ENCODE results near the gene ZDHHC8. TPM values are rescaled to one million over a fixed set of nuclear protein-coding genes. Genes with fewer than 3 reads are reported as not detected.

The ZDHHC8 gene
- total RNA-seq, 4 donors from 2014 or later: 26.0 to 64.2 (median 34.9) TPM

DNA sequence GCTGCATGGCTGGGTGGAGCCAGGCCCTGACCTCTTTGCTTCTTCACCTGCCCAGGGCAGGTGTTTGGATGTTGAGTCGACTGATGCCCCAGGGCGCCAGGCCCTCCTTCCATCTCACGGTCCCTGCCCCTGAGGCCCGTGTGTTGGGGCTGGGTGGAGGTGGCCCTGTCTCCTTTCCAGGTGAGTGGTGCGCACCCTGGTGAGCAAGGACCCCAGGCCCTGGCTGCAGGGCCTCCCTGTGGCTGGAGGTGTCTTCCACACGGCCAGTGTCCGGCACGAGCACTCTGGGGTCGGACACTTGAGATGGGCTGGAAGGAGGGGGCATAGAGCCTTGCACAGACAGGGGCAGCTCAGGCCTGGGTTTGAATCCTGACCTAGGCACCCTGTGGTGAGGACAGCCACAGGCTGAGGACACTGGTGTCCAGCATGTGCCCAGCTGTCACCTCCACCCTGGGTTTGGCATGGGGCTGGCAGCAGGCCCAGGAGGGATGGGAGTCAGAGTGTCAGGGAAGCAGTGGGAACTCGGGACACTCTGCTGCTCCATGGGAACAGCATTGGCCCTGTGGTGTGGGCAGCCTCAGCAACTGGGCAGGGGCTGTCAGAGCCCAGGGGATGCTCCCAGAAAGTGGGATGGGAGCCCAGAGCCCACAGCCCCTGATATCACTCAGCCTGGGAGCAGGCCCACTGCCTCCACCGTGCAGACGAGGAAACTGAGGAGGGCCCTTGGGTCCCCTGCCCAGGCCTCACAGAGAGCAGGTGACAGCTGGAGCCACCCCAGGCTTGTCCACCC lies 56.4 kb downstream of the ZDHHC8 start:
- no peaks in the 10 kb centered on the region for H3K36me3 ChIP-seq
- no peak overlapping the region for H3K27ac ChIP-seq
- DNase-seq (ENCODE audit: low spot score in 2 of 2): no peak
- WGBS: 89% methylated on average over 6 of the region's 12 CpGs
- no peaks in the 10 kb centered on the region for H3K27me3 ChIP-seq
- no peaks in the 10 kb centered on the region for H3K9me3 ChIP-seq
- no peak overlapping the region for H3K4me3 ChIP-seq
- no peaks in the 10 kb centered on the region for H3K4me1 ChIP-seq
- TF ChIP-seq POLR2A (IDR thresholded peaks at IDR 0.05) (no peak), EP300 (IDR thresholded peaks at IDR 0.05) (no peak), POLR2AphosphoS5 (IDR thresholded peaks at IDR 0.05) (no peak)
- TF ChIP-seq, protein P1, sequence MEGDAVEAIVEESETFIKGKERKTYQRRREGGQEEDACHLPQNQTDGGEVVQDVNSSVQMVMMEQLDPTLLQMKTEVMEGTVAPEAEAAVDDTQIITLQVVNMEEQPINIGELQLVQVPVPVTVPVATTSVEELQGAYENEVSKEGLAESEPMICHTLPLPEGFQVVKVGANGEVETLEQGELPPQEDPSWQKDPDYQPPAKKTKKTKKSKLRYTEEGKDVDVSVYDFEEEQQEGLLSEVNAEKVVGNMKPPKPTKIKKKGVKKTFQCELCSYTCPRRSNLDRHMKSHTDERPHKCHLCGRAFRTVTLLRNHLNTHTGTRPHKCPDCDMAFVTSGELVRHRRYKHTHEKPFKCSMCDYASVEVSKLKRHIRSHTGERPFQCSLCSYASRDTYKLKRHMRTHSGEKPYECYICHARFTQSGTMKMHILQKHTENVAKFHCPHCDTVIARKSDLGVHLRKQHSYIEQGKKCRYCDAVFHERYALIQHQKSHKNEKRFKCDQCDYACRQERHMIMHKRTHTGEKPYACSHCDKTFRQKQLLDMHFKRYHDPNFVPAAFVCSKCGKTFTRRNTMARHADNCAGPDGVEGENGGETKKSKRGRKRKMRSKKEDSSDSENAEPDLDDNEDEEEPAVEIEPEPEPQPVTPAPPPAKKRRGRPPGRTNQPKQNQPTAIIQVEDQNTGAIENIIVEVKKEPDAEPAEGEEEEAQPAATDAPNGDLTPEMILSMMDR (IDR thresholded peaks at IDR 0.05): no peak

DNA sequence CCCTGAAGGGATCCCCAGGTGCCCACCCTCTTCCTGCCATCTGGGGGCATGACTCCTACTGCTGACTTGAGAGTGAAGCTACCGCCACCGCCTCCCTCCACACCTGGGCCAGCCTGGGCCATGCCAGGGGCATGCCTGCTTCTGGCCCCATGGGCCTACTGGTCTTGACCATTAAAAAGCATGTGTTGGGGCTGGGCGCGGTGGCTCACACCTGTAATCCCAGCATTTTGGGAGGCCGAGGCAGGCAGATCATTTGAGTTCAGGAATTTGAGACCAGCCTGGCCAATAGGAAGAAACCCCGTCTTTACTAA lies 56.9 kb downstream of the ZDHHC8 start:
- WGBS: no CpG with 5 or more reads among the region's 6 CpGs
- Histone ChIP-seq H3K4me3 (no peak overlapping the region), H3K4me1 (no peaks in the 10 kb centered on the region), H3K36me3 (no peaks in the 10 kb centered on the region), H3K27me3 (no peaks in the 10 kb centered on the region), H3K9me3 (no peaks in the 10 kb centered on the region), H3K27ac (no peak overlapping the region)
- TF ChIP-seq POLR2A (IDR thresholded peaks at IDR 0.05) (no peak), POLR2AphosphoS5 (IDR thresholded peaks at IDR 0.05) (no peak), EP300 (IDR thresholded peaks at IDR 0.05) (no peak)
- TF ChIP-seq, protein P1 (IDR thresholded peaks at IDR 0.05): no peak
- DNase-seq (ENCODE audit: low spot score in 2 of 2): no peak

DNA sequence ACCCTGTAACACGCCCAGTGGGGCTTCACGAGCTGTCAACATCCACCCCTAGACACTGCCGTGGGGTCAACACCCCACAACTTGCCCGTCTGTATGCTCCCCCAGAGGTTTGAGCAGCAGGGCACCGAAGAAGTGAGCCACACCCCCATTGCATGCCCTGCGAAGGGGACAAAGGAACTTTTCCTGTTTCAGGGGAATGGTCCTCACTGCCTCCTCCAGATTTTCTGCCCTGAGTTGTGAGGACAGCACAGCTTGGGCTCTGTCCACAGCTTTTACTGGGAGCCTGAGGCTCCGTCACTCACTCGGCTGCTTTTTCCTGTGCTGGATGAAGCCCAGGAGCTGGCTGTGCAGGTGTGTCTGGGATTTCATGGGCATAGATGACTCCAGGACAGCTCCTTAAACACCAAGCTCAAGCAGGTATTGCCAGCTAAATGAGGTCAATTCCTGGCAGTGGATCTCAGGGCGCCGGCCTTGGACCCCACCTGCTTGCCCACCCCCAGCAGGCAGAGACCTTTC lies 59.5 kb downstream of the ZDHHC8 start:
- Histone ChIP-seq H3K4me1 (no peaks in the 10 kb centered on the region), H3K27me3 (no peaks in the 10 kb centered on the region), H3K27ac (no peak overlapping the region), H3K4me3 (no peak overlapping the region), H3K9me3 (no peaks in the 10 kb centered on the region), H3K36me3 (no peaks in the 10 kb centered on the region)
- 74% methylated on average over 8 of the region's 10 CpGs for WGBS
- TF ChIP-seq POLR2AphosphoS5 (IDR thresholded peaks at IDR 0.05) (no peak), POLR2A (IDR thresholded peaks at IDR 0.05) (no peak), EP300 (IDR thresholded peaks at IDR 0.05) (no peak)
- TF ChIP-seq, protein P1 (IDR thresholded peaks at IDR 0.05): no peak
- DNase-seq (ENCODE audit: low spot score in 2 of 2): no peak

- H3K36me3 ChIP-seq: no peaks in the 10 kb centered on the region
- H3K27ac ChIP-seq: no peak overlapping the region
- H3K4me3 ChIP-seq: no peak overlapping the region
- H3K9me3 ChIP-seq: no peaks in the 10 kb centered on the region
- H3K4me1 ChIP-seq: no peaks in the 10 kb centered on the region
- DNase-seq (ENCODE audit: low spot score in 2 of 2): no peak
- H3K27me3 ChIP-seq: no peaks in the 10 kb centered on the region
- TF ChIP-seq EP300 (IDR thresholded peaks at IDR 0.05) (no peak), POLR2AphosphoS5 (IDR thresholded peaks at IDR 0.05) (no peak), POLR2A (IDR thresholded peaks at IDR 0.05) (no peak)
- TF ChIP-seq, protein P1 (IDR thresholded peaks at IDR 0.05): no peak
- no CpG with 5 or more reads among the region's 8 CpGs for WGBS
Measured at GRCh38 chr22:20191803-20192202, 60.2 kb downstream of the ZDHHC8 start.

DNA sequence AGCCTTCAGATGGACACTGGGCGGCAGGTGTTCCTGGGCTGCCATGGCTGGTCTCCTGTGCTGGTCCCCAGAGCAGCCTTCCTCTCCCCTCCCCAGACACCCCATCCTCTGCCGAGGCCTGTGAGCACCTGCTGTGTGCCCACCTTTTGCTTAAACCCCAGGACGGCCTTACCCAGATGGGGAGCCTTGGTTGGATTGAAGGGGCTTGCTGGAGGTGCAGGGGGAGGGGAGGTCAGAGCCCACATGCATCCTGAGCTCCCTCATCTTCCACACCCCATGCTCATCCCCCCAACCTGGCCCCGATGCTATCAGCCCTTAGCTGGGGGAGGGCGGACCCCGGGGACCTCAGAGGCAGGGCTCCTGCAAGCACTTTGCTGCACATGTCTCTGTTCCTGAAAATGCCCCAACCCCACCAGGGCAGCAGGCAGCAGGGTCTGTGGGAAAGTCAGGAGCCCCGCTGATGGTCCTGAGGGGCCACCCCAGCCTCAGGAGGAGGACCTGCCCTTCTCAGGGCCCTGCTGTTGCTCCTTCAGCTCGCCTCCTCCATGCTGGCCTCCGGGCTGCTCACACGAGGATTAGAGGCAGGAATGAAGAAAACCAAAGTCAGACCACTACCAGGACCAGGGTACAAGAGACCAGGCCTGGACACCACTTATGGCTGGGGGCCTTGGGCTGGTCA lies 60.8 kb downstream of the ZDHHC8 start:
- no peaks in the 10 kb centered on the region for H3K36me3 ChIP-seq
- DNase-seq (ENCODE audit: low spot score in 2 of 2): no peak
- no peaks in the 10 kb centered on the region for H3K9me3 ChIP-seq
- WGBS: 87% methylated on average over 7 of the region's 10 CpGs
- H3K4me1 ChIP-seq: no peaks in the 10 kb centered on the region
- TF ChIP-seq POLR2AphosphoS5 (IDR thresholded peaks at IDR 0.05): no peak
- no peak overlapping the region for H3K4me3 ChIP-seq
- no peak overlapping the region for H3K27ac ChIP-seq
- H3K27me3 ChIP-seq: no peaks in the 10 kb centered on the region
